ENCODE measurements around the gene BEND5.

BEND5 gene

GRCh38 chr1:48718705-48719104 lies 58.0 kb downstream of the BEND5 start:
- no peak for DNase-seq (ENCODE audit: low read depth in 2 of 2)

DNA sequence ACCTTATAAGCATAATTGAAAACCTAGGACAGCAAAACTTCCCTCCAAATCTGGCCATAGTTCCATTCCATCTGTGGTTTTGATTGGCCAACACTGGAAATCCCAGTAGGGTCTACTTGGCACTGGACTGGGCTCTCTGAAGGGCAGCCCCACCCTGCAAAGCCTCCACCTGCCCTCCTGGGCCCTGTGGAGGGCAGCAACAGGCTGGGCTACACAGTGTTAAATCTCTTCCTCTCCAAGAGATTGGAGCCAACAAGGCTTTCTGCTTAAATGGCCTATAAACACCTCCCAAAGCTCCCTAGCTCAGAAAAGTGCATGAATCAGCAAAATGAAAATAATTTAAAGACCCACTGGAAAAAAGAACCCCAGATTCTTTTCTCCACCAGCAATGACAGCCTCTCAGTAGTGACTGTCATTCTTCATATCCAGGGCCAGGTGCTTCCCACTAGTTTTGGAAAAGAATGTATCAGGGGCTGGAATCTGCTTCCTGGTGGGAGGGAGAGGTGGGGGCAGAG lies 58.5 kb downstream of the BEND5 start:
- DNase-seq (ENCODE audit: low read depth in 2 of 2), result no peak

GRCh38 chr1:48717082-48717481 lies 59.6 kb downstream of the BEND5 start:
- no peak for DNase-seq (ENCODE audit: low read depth in 2 of 2)

DNA sequence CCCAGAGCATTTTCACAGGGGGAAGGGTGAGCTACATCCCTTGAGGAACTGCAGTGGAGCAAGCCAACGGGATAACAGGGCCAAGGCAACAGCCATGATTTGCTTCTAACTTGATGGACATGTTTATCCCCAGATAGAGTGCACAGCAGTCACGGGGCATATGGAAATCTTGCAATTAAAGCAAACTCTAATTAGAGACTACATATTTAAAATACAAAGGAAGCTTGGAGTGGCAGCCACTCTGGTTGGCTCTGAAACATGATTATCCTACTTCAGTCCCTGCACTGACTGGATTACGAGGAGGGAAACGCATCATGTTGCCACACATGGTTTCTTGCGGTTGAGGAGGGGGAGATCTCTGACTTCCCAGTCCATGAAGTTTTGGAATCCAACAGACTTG lies 60.8 kb downstream of the BEND5 start:
- DNase-seq (ENCODE audit: low read depth in 2 of 2), result no peak

DNA sequence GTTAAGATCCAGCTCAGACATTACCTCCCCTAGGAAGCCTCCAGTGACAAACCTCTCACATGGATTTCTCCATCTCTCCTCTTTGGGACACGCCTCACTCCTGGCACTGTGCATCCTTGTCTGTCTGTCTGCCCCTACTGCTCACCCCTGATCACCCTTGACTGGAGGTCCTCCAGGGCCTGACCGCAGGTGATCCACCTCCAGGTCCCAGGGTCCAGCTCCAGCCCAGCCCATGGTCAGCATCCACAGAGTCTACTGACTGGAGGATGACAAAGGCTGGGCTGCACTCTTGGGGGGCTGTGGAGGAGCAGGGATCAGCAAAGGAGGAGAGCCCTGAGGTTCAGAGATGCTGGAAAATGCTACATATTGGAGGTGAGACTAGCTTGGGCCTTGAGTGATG lies 65.8 kb downstream of the BEND5 start:
- no peak for DNase-seq (ENCODE audit: low read depth in 2 of 2)

GRCh38 chr1:48710318-48710717 lies 66.4 kb downstream of the BEND5 start:
- DNase-seq (ENCODE audit: low read depth in 2 of 2), result no peak

DNA sequence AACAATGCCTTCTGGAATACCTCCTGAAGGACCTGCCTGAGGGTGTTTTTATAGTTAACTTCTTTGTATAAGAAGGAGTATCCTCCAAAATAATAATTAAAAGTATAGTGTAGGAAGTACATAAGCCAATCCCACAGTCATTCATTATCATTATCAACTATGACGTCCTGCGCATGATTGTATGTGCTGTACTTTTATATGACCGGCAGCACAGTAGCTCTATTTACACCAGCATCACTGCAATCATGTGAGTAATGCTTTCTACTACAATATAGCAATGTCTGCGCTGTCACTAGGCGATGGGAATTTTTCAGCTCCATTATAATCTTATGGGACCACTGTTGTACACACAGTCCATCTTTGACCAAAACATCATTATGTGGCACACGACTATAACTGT lies 72.0 kb downstream of the BEND5 start:
- no peak for DNase-seq (ENCODE audit: low read depth in 2 of 2)

- no peak for DNase-seq (ENCODE audit: low read depth in 2 of 2)
Observed at GRCh38 chr1:48701445-48701844, 75.2 kb downstream of the BEND5 start.

DNA sequence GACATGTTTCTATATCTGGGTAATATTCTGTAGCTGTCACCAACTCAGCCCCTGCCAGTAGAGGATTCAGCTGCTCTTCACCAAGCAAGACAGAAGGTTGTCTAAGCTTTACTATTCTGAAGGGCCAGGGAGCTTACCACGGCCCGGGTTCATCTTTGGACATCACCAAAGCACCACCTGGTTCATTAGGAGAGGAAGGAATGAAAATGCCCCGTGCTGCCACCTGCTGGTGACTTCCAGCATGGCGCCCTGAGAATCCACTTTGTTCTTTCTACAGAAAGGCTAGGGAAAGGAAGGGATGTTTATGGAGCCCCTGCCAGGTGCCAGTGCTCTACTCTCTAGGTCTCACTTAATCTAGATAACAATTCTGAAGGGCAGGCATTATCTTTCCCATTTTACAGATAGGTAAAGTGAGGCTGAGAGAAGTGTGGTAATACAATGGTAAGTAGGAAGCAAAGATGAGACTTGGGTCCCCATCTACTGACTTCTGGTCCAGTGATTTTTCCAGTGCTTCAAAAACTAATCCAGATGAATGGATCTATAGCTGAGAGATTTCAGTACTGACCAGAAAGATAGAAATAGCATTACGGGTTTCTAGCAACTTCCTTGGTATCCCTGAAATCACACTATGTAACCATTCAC lies 79.5 kb downstream of the BEND5 start:
- DNase-seq (ENCODE audit: low read depth in 2 of 2), result peak; percentile 11 to 15

DNA sequence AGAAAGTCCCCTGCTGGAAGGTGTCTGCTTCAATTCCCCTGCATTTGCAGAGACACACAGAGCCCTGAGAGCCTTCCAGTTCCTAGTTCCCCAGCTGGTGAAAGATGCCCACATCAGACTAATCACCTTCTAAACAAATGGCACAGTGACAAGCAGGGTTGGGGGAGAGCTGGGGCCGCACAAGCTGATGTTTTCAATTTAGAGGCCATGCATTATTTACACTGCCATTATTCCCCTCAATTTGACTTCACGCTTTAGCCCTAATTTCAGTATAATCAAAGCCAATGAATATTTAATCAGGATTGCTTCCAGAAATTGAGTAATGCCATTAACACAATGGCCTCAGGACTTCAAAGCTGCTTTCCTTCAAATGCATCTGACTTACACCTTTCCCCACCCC lies 81.5 kb downstream of the BEND5 start:
- DNase-seq (ENCODE audit: low read depth in 2 of 2), result no peak

GRCh38 chr1:48693674-48694320 lies 82.9 kb downstream of the BEND5 start:
- DNase-seq (ENCODE audit: low read depth in 2 of 2), result no peak

GRCh38 chr1:48693180-48693579 lies 83.5 kb downstream of the BEND5 start:
- DNase-seq (ENCODE audit: low read depth in 2 of 2), result no peak

GRCh38 chr1:48692235-48692634 lies 84.5 kb downstream of the BEND5 start:
- DNase-seq (ENCODE audit: low read depth in 2 of 2), result no peak

DNA sequence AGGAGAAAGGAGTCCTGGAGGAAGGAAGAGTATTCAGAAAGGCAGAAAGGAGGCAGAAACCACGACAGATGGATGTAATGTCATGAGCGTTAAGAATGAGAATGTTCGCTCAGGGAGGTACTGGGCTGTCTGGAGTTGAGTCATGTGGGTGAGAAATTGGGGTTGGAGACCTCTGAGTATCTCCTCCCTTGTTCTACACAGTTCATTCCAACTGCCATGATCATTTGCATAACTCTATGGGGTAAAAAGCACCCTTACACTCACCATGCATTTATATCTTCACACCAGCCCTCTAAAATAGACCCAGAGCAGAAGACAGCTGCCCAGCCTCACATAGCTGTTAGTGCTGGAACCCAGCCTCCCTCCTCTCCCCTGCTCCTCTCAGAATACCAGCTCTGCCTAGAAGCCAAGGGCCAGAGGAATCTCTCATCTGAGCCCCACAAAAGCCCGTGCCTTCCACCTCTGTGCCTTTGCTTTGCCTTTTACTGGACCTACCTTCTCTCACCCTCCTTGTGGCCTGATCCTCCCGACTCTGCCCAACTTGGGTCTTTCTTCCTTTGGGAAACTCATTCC lies 85.2 kb downstream of the BEND5 start:
- no peak for DNase-seq (ENCODE audit: low read depth in 2 of 2)

DNA sequence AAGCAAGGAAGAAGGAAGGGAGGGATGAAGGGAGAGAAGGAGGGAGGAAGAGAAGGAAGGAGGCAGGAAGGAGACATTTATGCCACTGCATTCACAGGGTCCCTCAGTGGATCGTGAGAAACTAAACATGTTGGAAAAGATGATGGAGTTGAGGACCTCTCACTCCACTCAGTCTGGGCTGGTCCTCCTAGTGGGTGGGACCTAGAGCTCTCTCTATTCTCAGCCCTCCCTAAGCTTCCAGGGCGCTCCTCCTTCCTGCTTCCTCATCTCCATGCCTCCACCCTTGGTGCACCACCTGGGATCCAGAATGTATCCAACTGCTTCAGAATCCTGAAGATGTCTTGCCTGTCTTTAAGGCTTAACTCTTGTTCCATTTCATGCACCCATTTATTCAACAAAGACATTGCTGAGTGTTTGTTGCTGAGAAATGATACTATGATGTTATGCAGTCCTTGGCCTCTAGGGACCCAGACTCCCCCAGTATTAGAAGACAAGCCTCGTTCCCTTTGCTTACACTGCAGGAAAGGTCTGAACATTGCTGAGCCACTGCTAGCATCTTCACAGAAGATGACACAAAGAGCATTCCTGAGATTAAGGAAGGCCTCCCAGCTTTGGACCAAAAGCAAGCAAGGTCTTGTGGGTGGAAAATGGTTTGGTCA lies 88.5 kb downstream of the BEND5 start:
- no peak for DNase-seq (ENCODE audit: low read depth in 2 of 2)

- no peak for DNase-seq (ENCODE audit: low read depth in 2 of 2)
Observed at GRCh38 chr1:48687282-48688045, 89.2 kb downstream of the BEND5 start.

GRCh38 chr1:48686159-48686558 lies 90.5 kb downstream of the BEND5 start:
- DNase-seq (ENCODE audit: low read depth in 2 of 2), result no peak

GRCh38 chr1:48684381-48684780 lies 92.3 kb downstream of the BEND5 start:
- DNase-seq (ENCODE audit: low read depth in 2 of 2), result no peak

DNA sequence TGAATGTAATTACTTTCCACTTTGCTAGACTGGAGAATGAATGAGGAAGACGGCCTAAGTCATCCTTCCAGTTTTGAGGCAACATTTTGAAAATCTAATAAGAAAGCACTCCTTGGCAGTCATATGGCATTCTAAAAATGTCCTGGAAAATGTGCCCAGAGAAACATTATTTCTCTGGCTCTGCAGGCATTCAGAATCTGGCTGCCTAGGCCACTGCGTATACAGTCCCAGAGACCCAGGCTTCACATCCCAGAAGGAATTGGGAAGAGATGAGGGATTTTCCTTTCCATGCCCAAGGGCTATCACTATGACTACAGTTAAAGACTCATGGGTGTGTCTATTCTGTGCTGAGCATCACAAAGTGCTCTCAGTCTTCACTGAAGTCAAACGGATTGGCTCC lies 92.9 kb downstream of the BEND5 start:
- DNase-seq (ENCODE audit: low read depth in 2 of 2), result no peak

DNA sequence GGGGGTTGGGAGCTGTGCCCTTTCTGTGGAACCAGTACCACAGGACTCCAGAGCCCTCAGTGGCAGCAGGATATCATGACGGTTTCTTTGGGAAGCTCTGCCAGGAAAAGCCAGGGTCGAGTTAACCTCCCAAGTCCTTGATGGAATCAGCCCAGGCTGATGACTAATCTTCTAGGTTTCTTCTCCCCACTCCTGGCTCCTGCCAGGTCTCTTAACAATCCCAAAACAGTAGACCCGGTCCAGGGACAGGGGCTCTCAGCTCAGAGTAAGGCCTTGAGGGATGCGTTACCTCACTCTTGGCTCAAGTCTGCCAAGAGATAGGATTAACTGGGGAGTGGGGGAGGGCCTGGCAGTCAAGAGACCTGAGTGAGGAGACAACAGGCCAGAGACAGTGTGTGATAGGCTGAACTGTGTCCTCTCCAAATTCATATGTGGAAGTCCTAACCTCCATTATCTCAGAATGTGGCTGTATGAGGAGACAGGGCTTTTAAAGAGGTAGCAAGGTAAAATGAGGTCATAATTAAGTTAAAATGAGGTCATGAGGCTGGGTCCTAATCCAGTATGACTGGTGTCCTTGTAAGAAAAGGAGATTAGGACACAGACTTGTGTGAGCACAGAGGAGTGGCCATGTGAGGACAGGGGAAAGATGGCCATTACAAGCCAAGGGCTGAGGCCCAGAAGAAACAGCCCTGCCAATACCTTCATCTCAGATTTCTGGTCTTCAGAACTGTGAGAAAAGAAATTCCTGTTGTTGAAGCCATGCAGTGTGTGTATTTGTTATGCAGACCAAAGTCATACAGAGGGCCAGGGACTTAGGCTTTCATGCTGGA lies 95.0 kb downstream of the BEND5 start:
- DNase-seq (ENCODE audit: low read depth in 2 of 2), result no peak

DNA sequence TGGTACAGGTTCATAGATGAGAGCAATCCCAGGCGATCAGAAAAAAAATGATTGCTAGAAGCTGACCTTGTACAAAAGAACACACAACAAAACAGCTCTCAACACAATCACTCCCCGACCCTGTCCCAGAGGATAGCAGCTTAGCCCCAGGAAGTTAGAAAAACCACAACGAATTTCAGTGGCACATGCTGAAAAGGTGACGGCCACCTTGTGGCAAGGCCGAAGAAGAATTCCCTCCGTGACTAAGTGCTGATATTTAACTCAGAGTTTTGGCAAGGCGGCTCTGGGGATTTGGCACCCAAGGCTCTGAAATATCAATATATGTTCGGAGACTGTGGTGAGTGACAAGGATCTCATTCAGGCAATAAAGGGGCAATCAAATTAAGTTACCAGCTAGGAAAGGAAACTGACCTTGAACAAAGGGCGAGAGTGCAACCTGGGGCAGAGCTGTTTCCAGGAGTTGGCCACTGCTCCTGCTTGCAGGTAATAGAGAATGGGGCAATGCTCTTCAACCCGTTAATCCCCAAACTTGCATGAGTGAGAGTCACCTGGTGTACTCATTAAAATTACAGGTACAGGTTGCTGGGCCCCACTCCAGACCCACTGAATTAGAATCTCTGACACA lies 96.2 kb downstream of the BEND5 start:
- no peak for DNase-seq (ENCODE audit: low read depth in 2 of 2)
